ENCODE data around the gene DDX41.

The DDX41 gene

DNA sequence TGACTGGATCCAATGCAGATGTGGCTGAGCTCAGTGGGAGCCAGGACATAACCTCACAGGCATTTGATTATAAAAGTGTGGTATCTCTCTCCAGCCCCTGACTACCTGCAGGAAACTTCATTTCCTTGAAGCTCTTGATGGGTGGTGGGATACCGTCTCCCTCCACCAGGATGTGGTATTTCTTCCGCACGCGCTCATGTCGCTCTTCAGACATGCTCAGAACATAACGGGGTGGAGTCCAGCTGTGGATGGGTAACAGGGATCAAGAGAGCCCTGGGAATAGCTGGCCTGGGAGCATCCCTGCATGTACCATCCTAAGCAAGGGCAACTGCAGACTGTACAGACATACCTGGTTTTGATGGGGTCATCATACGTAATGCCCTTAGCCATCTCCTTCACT lies 1.2 kb downstream of the DDX41 start:
- FAIRE-seq, result no peak

DNA sequence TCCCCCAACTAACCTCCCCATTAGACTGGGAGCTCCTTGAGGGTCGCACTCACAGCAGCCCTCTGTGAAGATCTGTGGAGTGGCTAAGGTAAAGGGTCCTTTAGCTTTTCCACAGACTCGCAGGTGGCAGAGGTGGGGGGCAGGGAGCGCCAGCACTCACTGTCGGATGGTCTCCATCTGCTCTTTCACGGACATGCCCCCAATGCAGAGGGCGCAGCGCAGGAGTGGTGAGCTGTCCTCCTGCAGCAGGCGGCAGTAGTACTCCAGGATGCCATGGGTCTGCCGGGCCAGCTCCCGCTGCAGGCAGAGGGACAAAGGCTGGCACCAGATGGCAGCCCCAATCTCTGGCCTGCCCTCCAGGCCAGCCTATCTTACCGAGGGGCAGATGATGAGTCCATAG lies 2.2 kb downstream of the DDX41 start:
- DNase-seq (ENCODE audit: extremely low spot score, insufficient read length, low read depth), result no peak
- FAIRE-seq, result no peak

More for the DNA sequence above, 1.2 kb downstream of the DDX41 start:
- no peak for DNase-seq (ENCODE audit: extremely low spot score, insufficient read length, low read depth)

GRCh38 chr5:177513500-177513899 lies 3.3 kb downstream of the DDX41 start:
- no peak for FAIRE-seq

GRCh38 chr5:177512736-177513380 lies 3.9 kb downstream of the DDX41 start:
- no peak for FAIRE-seq
- no peak for DNase-seq (ENCODE audit: extremely low spot score, insufficient read length, low read depth)

More at GRCh38 chr5:177513500-177513899, 3.3 kb downstream of the DDX41 start:
- no peak for DNase-seq (ENCODE audit: extremely low spot score, insufficient read length, low read depth)

DNA sequence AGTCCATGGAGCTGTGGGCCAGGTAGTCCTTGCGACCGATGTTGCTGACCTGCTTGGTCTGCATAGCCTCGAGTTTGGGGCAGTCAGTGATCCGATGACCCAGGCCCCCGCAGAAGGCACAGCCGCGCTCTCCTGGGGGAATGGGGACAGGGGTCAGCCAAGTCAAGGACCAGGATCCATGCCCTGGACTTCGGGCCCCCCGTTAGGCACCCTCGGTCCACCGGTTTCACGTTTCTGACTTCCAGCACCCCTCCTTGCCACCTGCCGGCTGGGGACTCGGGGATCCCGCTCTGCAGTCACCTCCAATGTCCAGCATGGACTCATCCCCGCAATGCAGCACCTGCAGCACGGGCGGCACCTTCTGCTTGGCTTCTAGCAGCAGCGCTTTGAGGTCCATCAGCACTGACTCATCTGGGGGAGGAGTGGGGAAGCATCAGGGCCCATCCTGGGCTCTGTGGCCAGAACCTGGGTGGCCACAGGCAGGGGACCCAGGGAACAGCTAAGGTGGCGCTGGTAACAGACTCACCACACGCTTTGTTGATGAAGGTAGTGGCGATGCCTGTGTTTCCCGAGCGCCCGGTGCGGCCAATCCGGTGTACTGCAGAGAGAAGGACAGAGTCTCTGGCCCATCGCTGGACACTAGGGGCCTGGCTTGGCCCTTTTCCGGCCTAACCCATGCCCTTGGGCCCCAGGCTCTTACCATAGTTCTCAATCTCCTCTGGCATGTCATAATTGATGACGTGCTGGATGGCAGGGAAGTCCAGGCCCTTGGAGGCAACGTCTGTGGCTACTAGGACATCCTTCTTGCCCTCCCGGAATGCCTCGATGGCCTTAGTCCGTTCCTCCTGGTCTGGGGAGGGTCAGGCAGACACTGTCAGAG lies 4.7 kb downstream of the DDX41 start:
- DNase-seq (ENCODE audit: extremely low spot score, insufficient read length, low read depth) (no peak), FAIRE-seq (no peak)

- DNase-seq (ENCODE audit: extremely low spot score, insufficient read length, low read depth) (no peak), FAIRE-seq (no peak)
Measured at GRCh38 chr5:177511181-177511580, 5.6 kb downstream of the DDX41 start.

DNA sequence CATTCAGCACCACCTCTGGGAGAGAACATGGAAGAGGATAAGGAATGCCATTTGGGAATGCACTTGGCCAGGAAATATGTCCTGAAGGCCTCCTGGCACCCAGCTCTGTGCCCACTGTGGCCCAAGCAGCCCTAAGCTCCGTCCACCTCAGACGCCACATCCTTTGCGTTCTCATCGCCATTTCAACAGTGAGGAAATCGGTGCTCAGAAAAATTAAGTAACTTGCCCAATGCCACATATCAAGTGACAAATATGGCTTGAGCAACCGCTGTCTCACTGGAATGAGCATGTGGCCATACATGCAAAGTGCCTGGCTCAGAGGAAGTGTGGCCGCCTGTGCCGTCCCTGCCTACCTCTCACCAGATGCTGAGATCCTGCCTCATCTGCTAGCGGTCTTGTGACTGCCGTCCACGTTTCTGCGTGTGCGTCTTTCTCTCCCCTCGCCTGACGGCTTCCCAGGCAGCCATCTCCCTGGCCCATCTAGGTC lies 6.2 kb downstream of the DDX41 start:
- FAIRE-seq (peak; percentile 91), DNase-seq (ENCODE audit: extremely low spot score, insufficient read length, low read depth) (no peak)

DNA sequence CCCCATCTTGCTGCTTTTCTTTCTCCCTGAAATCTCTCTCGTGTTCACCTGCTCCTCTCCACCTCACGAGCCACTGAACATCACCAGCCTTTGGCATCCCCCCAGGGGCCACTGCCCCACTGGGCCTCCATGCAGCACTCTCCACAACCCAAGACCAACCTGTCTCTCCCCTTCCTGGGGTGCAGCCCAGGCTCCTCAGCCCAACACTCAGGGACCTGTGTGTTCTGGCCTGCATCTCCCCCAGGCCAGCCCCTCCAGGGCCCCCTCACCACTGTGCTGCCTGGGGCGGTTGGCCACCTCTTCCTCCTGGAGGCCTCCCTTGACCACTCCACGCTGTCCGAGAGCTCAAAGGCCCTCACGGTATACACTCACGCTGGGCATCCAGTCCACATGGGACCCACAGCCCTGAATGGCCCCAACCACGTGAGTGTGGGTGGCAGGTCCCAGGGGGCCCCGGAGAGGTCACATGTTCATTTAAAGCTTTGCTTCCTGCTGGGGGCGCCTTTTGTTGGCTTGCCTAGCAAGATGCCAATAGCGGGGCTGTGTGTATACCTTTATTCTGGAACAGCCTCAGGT lies 6.7 kb downstream of the DDX41 start:
- no peak for FAIRE-seq
- no peak for DNase-seq (ENCODE audit: extremely low spot score, insufficient read length, low read depth)

GRCh38 chr5:177509381-177509951 lies 7.3 kb downstream of the DDX41 start, which contains the start of gene DOK3:
TSS of gene DOK3 (minus strand) at chr5:177509826. CDS start at chr5:177509540, 286 bp downstream.
- no peak for DNase-seq (ENCODE audit: extremely low spot score, insufficient read length, low read depth)
- FAIRE-seq, result peak; percentile 76

DNA sequence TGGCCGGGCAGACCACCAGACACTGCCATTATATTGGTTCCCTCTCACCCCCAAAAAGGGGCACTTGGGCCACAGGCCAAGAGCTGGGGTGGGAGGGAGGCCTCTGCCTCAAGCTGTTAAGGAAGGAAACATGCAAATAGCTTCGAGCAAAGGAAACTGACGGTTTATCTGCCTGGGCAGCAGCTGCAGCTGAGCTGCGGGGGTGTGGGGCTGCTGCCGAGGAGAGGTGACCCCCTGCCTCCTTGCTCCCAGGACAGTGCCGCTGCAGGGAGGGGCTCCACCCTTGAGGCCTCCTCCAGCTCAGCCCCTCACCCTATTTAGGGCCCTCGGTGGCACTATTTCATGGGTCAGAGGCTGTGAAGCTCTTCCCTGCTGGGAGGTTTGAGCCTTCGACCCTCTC lies 7.9 kb downstream of the DDX41 start:
- FAIRE-seq (peak; percentile 87), DNase-seq (ENCODE audit: extremely low spot score, insufficient read length, low read depth) (no peak)

DNA sequence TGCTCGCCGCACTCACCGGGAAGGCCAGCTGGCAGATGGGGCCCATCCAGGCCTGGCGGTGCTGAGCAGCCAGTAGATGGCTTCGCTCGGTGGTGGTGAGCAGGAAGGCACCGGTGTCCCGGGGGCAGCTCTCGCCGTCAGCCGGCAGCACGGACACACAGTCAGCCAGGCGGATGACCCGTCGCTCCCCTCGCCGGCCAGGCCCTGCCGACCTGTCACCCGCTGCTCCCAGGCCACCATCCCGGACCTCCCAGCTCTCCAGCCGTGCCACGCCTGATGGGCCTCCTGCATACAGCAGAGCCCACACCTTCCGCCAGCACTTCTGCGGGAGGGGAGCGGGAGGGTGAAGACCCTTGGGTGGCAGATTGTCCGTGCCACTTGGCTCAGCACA lies 8.5 kb downstream of the DDX41 start:
- FAIRE-seq, result peak; percentile 9

GRCh38 chr5:177507596-177508220 lies 9.1 kb downstream of the DDX41 start:
- peak; percentile 64 for FAIRE-seq
- DNase-seq (ENCODE audit: extremely low spot score, insufficient read length, low read depth), result no peak

More for the DNA sequence above, 8.5 kb downstream of the DDX41 start:
- DNase-seq (ENCODE audit: extremely low spot score, insufficient read length, low read depth), result no peak

- FAIRE-seq (peak; percentile 39), DNase-seq (ENCODE audit: extremely low spot score, insufficient read length, low read depth) (no peak)
Measured at GRCh38 chr5:177507165-177507564, 9.6 kb downstream of the DDX41 start.

DNA sequence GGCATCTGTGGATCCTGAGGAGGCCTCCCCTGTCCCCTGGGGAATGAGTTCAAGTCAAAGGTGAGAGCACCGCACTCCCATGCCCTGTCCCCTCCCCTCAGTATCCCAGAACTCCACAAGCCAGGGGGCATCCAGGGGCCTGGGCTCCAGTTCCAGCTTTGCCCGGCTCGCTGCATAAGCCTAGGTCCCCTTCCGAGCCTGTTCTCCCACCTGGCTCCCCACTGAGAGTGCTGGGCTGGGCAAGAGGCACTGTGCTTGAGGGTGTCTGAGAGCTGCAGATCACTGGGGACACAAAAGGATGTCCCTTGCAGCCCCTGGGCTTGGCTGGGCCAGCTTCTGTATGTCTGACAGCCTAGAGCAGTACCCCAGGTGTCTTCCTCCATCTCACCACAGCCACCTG lies 11.7 kb downstream of the DDX41 start:
- no peak for FAIRE-seq
- no peak for DNase-seq (ENCODE audit: extremely low spot score, insufficient read length, low read depth)

GRCh38 chr5:177504086-177505056 lies 12.4 kb downstream of the DDX41 start:
- FAIRE-seq (no peak), DNase-seq (ENCODE audit: extremely low spot score, insufficient read length, low read depth) (no peak)

DNA sequence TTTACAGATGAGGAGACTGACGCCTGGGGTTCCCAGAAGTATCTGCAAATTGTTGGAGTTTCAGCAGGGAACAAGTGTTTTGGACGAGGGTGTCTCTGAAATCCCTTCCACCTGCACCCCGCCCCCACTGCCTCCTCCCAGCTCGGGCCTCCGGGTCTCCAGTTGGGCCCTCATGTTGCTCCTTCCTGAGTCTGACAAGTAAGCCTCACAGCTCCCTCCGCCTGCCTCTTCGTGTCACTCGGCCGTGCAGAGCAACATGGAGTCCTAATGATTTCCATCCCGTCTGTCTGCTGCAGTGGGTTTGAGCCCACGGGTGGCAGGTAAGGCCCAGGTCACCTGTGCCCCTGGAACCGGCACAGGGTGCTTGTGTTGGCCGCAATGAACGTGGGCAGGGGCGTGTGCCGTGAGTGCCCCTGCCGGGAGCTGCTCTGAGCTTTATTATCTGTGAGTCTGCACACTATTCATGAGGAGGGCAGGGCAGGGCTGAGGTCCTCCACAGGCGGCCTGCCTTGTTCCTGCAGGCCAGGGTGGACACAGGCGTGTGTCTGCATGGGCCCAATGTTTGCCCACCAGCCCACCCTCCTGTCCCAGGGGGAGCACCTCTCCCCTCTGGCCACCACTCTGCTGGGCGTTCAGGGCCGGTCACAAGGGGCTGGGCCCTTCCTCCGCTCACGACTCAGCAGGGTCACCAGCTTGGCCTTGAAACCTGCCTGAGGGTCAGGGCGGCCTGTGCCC lies 13.2 kb downstream of the DDX41 start:
- DNase-seq (ENCODE audit: extremely low spot score, insufficient read length, low read depth) (no peak), FAIRE-seq (no peak)

DNA sequence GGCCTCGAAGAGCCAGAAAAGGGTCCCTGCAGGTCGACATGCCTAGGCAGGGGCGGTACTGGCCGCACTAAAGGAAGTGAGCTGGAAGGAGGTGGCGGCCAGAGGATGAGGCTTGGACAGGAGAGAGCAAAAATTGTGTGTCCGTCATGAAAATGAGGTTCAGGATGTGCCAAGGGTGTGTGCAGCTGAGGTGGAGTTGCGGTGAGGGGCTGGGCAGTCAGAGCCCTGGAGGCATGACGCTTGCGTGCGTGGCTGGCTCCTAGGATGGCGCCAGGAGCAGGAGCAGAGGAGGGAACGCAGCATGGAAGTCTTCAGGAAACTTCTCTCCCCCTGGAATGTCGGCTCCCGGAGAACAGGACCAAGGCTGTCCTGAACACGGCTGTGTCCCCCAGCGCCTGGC lies 13.9 kb downstream of the DDX41 start:
- FAIRE-seq (no peak), DNase-seq (ENCODE audit: extremely low spot score, insufficient read length, low read depth) (no peak)
